ENCODE data around the gene C10orf67.

The C10orf67 gene

DNA sequence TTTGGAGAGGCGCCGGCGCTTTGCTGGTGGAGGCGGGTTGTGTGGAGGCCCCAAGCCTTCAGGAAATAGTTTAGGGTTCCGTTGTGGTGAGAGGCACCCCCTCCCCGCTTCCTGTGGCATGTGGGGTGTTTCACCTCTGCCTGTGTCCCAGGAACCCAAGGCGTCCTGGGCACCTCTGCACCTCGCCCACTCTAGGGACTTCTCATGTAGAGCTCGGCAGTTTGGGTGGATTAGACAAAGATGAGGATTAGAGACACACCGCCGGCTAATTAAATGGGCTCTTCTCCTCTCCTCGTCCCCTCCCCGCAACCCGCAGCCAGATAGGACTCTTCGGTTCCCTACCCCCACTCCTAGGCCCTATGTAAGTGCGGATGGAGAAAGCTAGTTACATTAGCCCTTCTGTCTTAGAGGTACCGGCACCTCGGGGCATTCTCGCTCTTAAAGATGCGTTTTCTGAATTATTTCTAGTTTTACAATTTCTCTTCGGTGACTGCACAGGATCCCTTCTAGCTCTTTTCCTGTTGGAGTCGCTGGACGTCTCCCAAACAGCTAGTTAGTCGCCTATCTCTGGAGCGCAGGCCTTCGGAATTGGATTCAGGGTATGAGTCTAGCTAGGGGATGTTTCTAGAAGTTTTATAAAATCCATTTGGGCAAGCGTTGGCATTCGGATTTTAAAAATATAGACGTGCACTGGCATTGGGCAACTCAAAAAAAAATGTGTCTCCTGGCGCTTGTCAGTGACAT lies 144.7 kb downstream of the C10orf67 start:
- H3K4me3 ChIP-seq (ENCODE audit: low read length), result no peak overlapping the region
- H3K79me2 ChIP-seq (ENCODE audit: control insufficient read depth, low read length), result no peaks in the 10 kb centered on the region
- no peak overlapping the region for H3K4me2 ChIP-seq (ENCODE audit: low read length)
- H4K20me1 ChIP-seq (ENCODE audit: control insufficient read depth, insufficient read depth, low read depth, low read length), result no peaks in the 10 kb centered on the region
- H3K9me2 ChIP-seq (replicated peaks; ENCODE audit: control insufficient read depth, low read length), result no peaks in the 10 kb centered on the region
- H3K27me3 ChIP-seq (ENCODE audit: control insufficient read depth, low read length), result peaks cover 17% of the 10 kb centered on the region
- no peaks in the 10 kb centered on the region for H3K4me1 ChIP-seq (ENCODE audit: control insufficient read depth, low read length)
- H3K36me3 ChIP-seq (ENCODE audit: control insufficient read depth, low read length), result no peaks in the 10 kb centered on the region
- H3F3A ChIP-seq (ENCODE audit: control insufficient read depth, insufficient read depth), result no peaks in the 10 kb centered on the region
- TF ChIP-seq, protein P1, sequence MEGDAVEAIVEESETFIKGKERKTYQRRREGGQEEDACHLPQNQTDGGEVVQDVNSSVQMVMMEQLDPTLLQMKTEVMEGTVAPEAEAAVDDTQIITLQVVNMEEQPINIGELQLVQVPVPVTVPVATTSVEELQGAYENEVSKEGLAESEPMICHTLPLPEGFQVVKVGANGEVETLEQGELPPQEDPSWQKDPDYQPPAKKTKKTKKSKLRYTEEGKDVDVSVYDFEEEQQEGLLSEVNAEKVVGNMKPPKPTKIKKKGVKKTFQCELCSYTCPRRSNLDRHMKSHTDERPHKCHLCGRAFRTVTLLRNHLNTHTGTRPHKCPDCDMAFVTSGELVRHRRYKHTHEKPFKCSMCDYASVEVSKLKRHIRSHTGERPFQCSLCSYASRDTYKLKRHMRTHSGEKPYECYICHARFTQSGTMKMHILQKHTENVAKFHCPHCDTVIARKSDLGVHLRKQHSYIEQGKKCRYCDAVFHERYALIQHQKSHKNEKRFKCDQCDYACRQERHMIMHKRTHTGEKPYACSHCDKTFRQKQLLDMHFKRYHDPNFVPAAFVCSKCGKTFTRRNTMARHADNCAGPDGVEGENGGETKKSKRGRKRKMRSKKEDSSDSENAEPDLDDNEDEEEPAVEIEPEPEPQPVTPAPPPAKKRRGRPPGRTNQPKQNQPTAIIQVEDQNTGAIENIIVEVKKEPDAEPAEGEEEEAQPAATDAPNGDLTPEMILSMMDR (IDR thresholded peaks at IDR 0.05; ENCODE audit: low read depth, low read length, poor library complexity, severe bottlenecking), result no peak
- TF ChIP-seq EZH2phosphoT487 (IDR thresholded peaks at IDR 0.05; ENCODE audit: borderline replicate concordance, low read length), result no peak
- no peak overlapping the region for H3K27ac ChIP-seq (ENCODE audit: low read depth, low read length)
- H3K9me3 ChIP-seq (ENCODE audit: control insufficient read depth, insufficient read depth, low read length), result peaks cover 3% of the 10 kb centered on the region; the same call in 1 of the 2 replicates

- no peak overlapping the region for H3K4me3 ChIP-seq (ENCODE audit: low read length)
- H3K9me3 ChIP-seq (ENCODE audit: control insufficient read depth, insufficient read depth, low read length), result peaks cover 2% of the 10 kb centered on the region; the same call in 1 of the 2 replicates
- H3K9me2 ChIP-seq (replicated peaks; ENCODE audit: control insufficient read depth, low read length), result no peaks in the 10 kb centered on the region
- H3F3A ChIP-seq (ENCODE audit: control insufficient read depth, insufficient read depth), result no peaks in the 10 kb centered on the region
- TF ChIP-seq EZH2phosphoT487 (IDR thresholded peaks at IDR 0.05; ENCODE audit: borderline replicate concordance, low read length), result no peak
- TF ChIP-seq, protein P1 (IDR thresholded peaks at IDR 0.05; ENCODE audit: low read depth, low read length, poor library complexity, severe bottlenecking), result no peak
- H3K27ac ChIP-seq (ENCODE audit: low read depth, low read length), result no peak overlapping the region
- no peaks in the 10 kb centered on the region for H3K4me1 ChIP-seq (ENCODE audit: control insufficient read depth, low read length)
- no peaks in the 10 kb centered on the region for H3K79me2 ChIP-seq (ENCODE audit: control insufficient read depth, low read length)
- H4K20me1 ChIP-seq (ENCODE audit: control insufficient read depth, insufficient read depth, low read depth, low read length), result no peaks in the 10 kb centered on the region
- H3K27me3 ChIP-seq (ENCODE audit: control insufficient read depth, low read length), result peaks cover 12% of the 10 kb centered on the region
- no peaks in the 10 kb centered on the region for H3K36me3 ChIP-seq (ENCODE audit: control insufficient read depth, low read length)
- no peak overlapping the region for H3K4me2 ChIP-seq (ENCODE audit: low read length)
These were observed 145.4 kb downstream of the C10orf67 start for GRCh38 chr10:23198940-23199767.

DNA sequence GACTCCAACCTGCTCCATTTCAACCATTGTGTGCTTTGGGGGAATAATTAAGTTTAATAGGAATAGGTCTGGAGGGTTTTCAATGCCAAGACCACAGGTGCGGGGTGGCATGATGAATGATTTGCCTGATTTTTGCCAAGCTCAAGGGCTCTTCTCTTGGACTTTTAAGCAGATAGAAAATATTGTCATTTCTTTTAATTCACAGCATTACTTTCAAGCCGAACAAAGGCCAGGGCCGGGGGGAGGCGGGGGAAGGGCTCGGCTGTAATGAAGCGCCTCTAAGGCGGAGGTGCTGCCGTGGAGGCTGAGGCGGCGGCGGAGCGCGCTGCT lies 146.0 kb downstream of the C10orf67 start:
- no peaks in the 10 kb centered on the region for H3K79me2 ChIP-seq (ENCODE audit: control insufficient read depth, low read length)
- H3K4me1 ChIP-seq (ENCODE audit: control insufficient read depth, low read length), result no peaks in the 10 kb centered on the region
- no peaks in the 10 kb centered on the region for H3K9me2 ChIP-seq (replicated peaks; ENCODE audit: control insufficient read depth, low read length)
- no peak for TF ChIP-seq EZH2phosphoT487 (IDR thresholded peaks at IDR 0.05; ENCODE audit: borderline replicate concordance, low read length)
- TF ChIP-seq, protein P1 (IDR thresholded peaks at IDR 0.05; ENCODE audit: low read depth, low read length, poor library complexity, severe bottlenecking), result no peak
- peaks cover 12% of the 10 kb centered on the region for H3K27me3 ChIP-seq (ENCODE audit: control insufficient read depth, low read length)
- H3K4me3 ChIP-seq (ENCODE audit: low read length), result no peak overlapping the region
- H3F3A ChIP-seq (ENCODE audit: control insufficient read depth, insufficient read depth), result no peaks in the 10 kb centered on the region
- H4K20me1 ChIP-seq (ENCODE audit: control insufficient read depth, insufficient read depth, low read depth, low read length), result no peaks in the 10 kb centered on the region
- no peaks in the 10 kb centered on the region for H3K9me3 ChIP-seq (ENCODE audit: control insufficient read depth, insufficient read depth, low read length)
- no peak overlapping the region for H3K4me2 ChIP-seq (ENCODE audit: low read length)
- no peaks in the 10 kb centered on the region for H3K36me3 ChIP-seq (ENCODE audit: control insufficient read depth, low read length)
- H3K27ac ChIP-seq (ENCODE audit: low read depth, low read length), result no peak overlapping the region
